Liver (tissue), 9 donors: Measurements from ENCODE around the gene TSPAN18. TPM values are rescaled to one million over a fixed set of nuclear protein-coding genes. Genes with fewer than 3 reads are reported as not detected.

Source experiments
- DNase-seq: peaks from one replicate; pipeline ENCODE4 v3.0.0-alpha.2; 2017; ENCODE audit warnings: low spot score
- H3K27ac ChIP-seq, 2 donors: one replicate each; pipeline ENCODE4 v1.7.0; 2013; ENCODE audit warnings: inconsistent platforms in 2 of 2, low read length in 2 of 2, control low read depth in 1 of 2, low read depth in 1 of 2, mild to moderate bottlenecking in 1 of 2
- H3K27me3 ChIP-seq, 4 donors: one replicate each; pipeline versions ENCODE4 v1.6.1 to v1.7.0; 2013; ENCODE audit warnings: low read length in 3 of 4, inconsistent platforms in 1 of 4, mild to moderate bottlenecking in 1 of 4, moderate library complexity in 1 of 4; ENCODE audit not compliant: control insufficient read depth in 4 of 4, insufficient read depth in 4 of 4
- H3K36me3 ChIP-seq, 4 donors: one replicate each; pipeline versions ENCODE4 v1.6.1 to v1.7.0; 2013; ENCODE audit warnings: low read length in 3 of 4, mild to moderate bottlenecking in 3 of 4, low read depth in 1 of 4, moderate library complexity in 1 of 4; ENCODE audit not compliant: control insufficient read depth in 4 of 4, insufficient read depth in 3 of 4
- H3K4me1 ChIP-seq, 4 donors: one replicate each; pipeline versions ENCODE4 v1.6.1 to v1.7.0; 2013; ENCODE audit warnings: low read length in 3 of 4, mild to moderate bottlenecking in 3 of 4, moderate library complexity in 1 of 4; ENCODE audit not compliant: control insufficient read depth in 4 of 4, insufficient read depth in 4 of 4
- H3K4me3 ChIP-seq, 3 donors: one replicate each; pipeline versions ENCODE4 v1.6.1 to v1.7.0; 2013; ENCODE audit warnings: low read length in 3 of 3, control low read depth in 1 of 3, low read depth in 1 of 3, mild to moderate bottlenecking in 1 of 3
- H3K9ac ChIP-seq, 2 donors: one replicate each; pipeline ENCODE4 v1.7.0; 2013; ENCODE audit warnings: low read length in 2 of 2, mild to moderate bottlenecking in 2 of 2, moderate library complexity in 2 of 2, control low read depth in 1 of 2, low read depth in 1 of 2
- H3K9me3 ChIP-seq, 4 donors: one replicate each; pipeline versions ENCODE4 v1.6.1 to v1.7.0; 2013; ENCODE audit warnings: low read length in 3 of 4; ENCODE audit not compliant: control insufficient read depth in 4 of 4
- EGR1 ChIP-seq, 2 donors: IDR thresholded peaks; 2 replicates each; pipeline ENCODE4 v1.6.1; 2016 to 2018; ENCODE audit warnings: antibody characterized with exemption in 2 of 2, low read depth in 2 of 2
- FOXA1 ChIP-seq: IDR thresholded peaks from 2 replicates; pipeline ENCODE4 v1.6.1; 2016; ENCODE audit warnings: antibody characterized with exemption
- FOXA2 ChIP-seq: IDR thresholded peaks from 2 replicates; pipeline ENCODE4 v1.6.1; 2016; ENCODE audit warnings: antibody characterized with exemption
- GABPA ChIP-seq, 2 donors: IDR thresholded peaks in 1 of 2; conservative IDR thresholded peaks in 1 of 2; 2 replicates each; pipeline ENCODE4 v1.6.1; 2016; ENCODE audit warnings: antibody characterized with exemption in 2 of 2, mild to moderate bottlenecking in 1 of 2, moderate library complexity in 1 of 2
- HNF4A ChIP-seq, 2 donors: conservative IDR thresholded peaks; 2 replicates each; pipeline ENCODE4 v1.6.1; 2016; ENCODE audit warnings: antibody characterized with exemption in 2 of 2, mild to moderate bottlenecking in 2 of 2
- HNF4G ChIP-seq: IDR thresholded peaks from 2 replicates; pipeline ENCODE4 v1.6.1; 2016; ENCODE audit warnings: antibody characterized with exemption
- JUND ChIP-seq, 2 donors: IDR thresholded peaks; 2 replicates each; pipeline ENCODE4 v1.6.1; 2016; ENCODE audit warnings: antibody characterized with exemption in 2 of 2
- NR2F2 ChIP-seq: IDR thresholded peaks from 2 replicates; pipeline ENCODE4 v1.6.1; 2016; ENCODE audit warnings: antibody characterized with exemption
- RAD21 ChIP-seq, 2 donors: IDR thresholded peaks; 2 replicates each; pipeline ENCODE4 v1.6.1; 2016; ENCODE audit warnings: antibody characterized with exemption in 2 of 2, mild to moderate bottlenecking in 2 of 2
- RXRA ChIP-seq, 2 donors: IDR thresholded peaks; 2 replicates each; pipeline ENCODE4 v1.6.1; 2017 to 2018; ENCODE audit warnings: antibody characterized with exemption in 2 of 2, mild to moderate bottlenecking in 1 of 2
- SP1 ChIP-seq: IDR thresholded peaks from 2 replicates; pipeline ENCODE4 v1.6.1; 2018; ENCODE audit warnings: antibody characterized with exemption, mild to moderate bottlenecking
- TAF1 ChIP-seq: conservative IDR thresholded peaks from 2 replicates; pipeline ENCODE4 v1.6.1; 2016; ENCODE audit warnings: antibody characterized with exemption, mild to moderate bottlenecking
- YY1 ChIP-seq: IDR thresholded peaks from 2 replicates; pipeline ENCODE4 v1.6.1; 2016; ENCODE audit warnings: antibody characterized with exemption, mild to moderate bottlenecking
- WGBS: extraction: QIAGEN DNeasy Blood & Tissue Kit; methylation state at CpG from one replicate; pipeline ENCODE4 v1.1.7; 2013; 5-methylcytosine and 5-hydroxymethylcytosine counted together
- polyA plus RNA-seq, 2 donors: library from polyadenylated mRNA; stranded (reverse) in 1 of 2; unstranded in 1 of 2; fragments of 200-250 nt in 1 of 2; fragments of >200 nt in 1 of 2; fragmentation: Nextera tagmentation in 1 of 2; extraction: Ambion mirVana in 1 of 2; gene quantifications; one replicate each; pipeline versions ENCODE4 v1.2.1 to v1.2.3, GENCODE V29; 2013 to 2015
- total RNA-seq, 2 donors: library from RNA; depleted of rRNA; stranded (reverse); fragments of >200 nt; gene quantifications; one replicate each; pipeline ENCODE4 v1.2.3, GENCODE V29; 2014
- TF ChIP-seq, protein P1 (sequence below): IDR thresholded peaks from 2 replicates; pipeline ENCODE4 v1.6.1; 2016; ENCODE audit warnings: antibody characterized with exemption
- TF ChIP-seq, protein P2 (sequence below): IDR thresholded peaks from 2 replicates; pipeline ENCODE4 v1.6.1; 2016; ENCODE audit warnings: antibody characterized with exemption
- TF ChIP-seq, protein P3 (sequence below): IDR thresholded peaks from 2 replicates; pipeline ENCODE4 v1.6.1; 2016; ENCODE audit warnings: antibody characterized with exemption, mild to moderate bottlenecking
- TF ChIP-seq, protein P4 (sequence below): IDR thresholded peaks from 2 replicates; pipeline ENCODE4 v1.6.1; 2016; ENCODE audit warnings: antibody characterized with exemption
- TF ChIP-seq, protein P5 (sequence below): fragments of 150-350 bp; IDR thresholded peaks from 2 replicates; pipeline ENCODE4 v1.5.1; 2017; ENCODE audit warnings: improper control_type of control experiment, low read depth, low read length; ENCODE audit not compliant: missing input control
- donor health status: healthy.
- donor health status: healthy.
- donor health status: healthy.
- donor health status: healthy.
- donor health status: healthy.

The TSPAN18 gene
- total and polyA plus RNA-seq, 4 donors, result 1.2 to 5.0 (median 2.8) TPM

DNA sequence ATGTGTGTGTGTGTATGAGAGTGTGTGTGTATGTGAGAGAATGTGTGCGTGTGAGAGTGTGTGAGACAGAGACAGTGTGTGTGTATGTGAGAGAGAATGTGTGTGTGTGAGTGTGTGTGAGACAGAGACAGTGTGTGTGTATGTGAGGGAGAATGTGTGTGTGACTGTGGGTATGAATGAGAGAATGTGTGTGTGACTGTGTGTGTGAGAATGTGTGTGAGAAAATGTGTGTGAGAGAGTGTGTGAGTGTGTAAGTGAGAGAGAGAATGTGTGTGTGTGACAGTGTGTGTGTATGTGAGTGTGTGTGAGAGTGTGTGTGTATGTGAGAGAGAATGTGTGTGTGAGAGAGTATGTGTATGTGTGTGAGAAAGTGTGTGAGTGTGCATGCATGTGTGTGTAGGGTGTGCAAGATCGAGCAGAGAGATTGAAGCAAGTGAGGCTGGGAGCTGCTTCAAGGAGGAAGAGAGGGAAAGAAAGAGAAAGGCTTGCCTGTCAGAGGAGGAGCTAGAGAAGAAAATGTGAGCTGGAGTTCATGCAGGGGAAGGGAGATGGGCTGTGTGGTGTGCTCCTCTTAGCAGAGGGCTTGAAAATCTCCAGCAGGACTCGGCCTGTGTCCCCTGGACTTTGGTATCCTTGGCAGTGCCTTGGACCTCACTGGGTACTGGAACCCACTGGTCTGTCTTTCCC, 251.7 kb downstream of the TSPAN18 start:
- Histone ChIP-seq H3K27ac (peak overlapping the region in 1 of 2 donors; percentile 58), H3K4me1 (peaks cover 14 to 37% (median 23%) of the 10 kb centered on the region in 4 donors)

More for the DNA sequence above, 251.7 kb downstream of the TSPAN18 start:
- Histone ChIP-seq H3K4me3 (no peak overlapping the region), H3K9ac (no peak overlapping the region), H3K9me3 (no peaks in the 10 kb centered on the region), H3K36me3 (no peaks in the 10 kb centered on the region), H3K27me3 (no peaks in the 10 kb centered on the region)
- TF ChIP-seq, protein P1, sequence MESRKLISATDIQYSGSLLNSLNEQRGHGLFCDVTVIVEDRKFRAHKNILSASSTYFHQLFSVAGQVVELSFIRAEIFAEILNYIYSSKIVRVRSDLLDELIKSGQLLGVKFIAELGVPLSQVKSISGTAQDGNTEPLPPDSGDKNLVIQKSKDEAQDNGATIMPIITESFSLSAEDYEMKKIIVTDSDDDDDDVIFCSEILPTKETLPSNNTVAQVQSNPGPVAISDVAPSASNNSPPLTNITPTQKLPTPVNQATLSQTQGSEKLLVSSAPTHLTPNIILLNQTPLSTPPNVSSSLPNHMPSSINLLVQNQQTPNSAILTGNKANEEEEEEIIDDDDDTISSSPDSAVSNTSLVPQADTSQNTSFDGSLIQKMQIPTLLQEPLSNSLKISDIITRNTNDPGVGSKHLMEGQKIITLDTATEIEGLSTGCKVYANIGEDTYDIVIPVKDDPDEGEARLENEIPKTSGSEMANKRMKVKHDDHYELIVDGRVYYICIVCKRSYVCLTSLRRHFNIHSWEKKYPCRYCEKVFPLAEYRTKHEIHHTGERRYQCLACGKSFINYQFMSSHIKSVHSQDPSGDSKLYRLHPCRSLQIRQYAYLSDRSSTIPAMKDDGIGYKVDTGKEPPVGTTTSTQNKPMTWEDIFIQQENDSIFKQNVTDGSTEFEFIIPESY, result no peak
- no peak for TF ChIP-seq HNF4A (conservative IDR thresholded peaks at IDR 0.05)
- TF ChIP-seq, protein P2, sequence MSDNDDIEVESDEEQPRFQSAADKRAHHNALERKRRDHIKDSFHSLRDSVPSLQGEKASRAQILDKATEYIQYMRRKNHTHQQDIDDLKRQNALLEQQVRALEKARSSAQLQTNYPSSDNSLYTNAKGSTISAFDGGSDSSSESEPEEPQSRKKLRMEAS, result no peak
- no peak for TF ChIP-seq RXRA (IDR thresholded peaks at IDR 0.05)
- TF ChIP-seq RAD21 (IDR thresholded peaks at IDR 0.05), result no peak
- no peak for TF ChIP-seq FOXA2
- TF ChIP-seq, protein P3, sequence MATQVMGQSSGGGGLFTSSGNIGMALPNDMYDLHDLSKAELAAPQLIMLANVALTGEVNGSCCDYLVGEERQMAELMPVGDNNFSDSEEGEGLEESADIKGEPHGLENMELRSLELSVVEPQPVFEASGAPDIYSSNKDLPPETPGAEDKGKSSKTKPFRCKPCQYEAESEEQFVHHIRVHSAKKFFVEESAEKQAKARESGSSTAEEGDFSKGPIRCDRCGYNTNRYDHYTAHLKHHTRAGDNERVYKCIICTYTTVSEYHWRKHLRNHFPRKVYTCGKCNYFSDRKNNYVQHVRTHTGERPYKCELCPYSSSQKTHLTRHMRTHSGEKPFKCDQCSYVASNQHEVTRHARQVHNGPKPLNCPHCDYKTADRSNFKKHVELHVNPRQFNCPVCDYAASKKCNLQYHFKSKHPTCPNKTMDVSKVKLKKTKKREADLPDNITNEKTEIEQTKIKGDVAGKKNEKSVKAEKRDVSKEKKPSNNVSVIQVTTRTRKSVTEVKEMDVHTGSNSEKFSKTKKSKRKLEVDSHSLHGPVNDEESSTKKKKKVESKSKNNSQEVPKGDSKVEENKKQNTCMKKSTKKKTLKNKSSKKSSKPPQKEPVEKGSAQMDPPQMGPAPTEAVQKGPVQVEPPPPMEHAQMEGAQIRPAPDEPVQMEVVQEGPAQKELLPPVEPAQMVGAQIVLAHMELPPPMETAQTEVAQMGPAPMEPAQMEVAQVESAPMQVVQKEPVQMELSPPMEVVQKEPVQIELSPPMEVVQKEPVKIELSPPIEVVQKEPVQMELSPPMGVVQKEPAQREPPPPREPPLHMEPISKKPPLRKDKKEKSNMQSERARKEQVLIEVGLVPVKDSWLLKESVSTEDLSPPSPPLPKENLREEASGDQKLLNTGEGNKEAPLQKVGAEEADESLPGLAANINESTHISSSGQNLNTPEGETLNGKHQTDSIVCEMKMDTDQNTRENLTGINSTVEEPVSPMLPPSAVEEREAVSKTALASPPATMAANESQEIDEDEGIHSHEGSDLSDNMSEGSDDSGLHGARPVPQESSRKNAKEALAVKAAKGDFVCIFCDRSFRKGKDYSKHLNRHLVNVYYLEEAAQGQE, result no peak
- no peak for TF ChIP-seq YY1
- no peak for TF ChIP-seq HNF4G
- TF ChIP-seq, protein P4, sequence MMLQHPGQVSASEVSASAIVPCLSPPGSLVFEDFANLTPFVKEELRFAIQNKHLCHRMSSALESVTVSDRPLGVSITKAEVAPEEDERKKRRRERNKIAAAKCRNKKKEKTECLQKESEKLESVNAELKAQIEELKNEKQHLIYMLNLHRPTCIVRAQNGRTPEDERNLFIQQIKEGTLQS, result no peak
- TF ChIP-seq, protein P5, sequence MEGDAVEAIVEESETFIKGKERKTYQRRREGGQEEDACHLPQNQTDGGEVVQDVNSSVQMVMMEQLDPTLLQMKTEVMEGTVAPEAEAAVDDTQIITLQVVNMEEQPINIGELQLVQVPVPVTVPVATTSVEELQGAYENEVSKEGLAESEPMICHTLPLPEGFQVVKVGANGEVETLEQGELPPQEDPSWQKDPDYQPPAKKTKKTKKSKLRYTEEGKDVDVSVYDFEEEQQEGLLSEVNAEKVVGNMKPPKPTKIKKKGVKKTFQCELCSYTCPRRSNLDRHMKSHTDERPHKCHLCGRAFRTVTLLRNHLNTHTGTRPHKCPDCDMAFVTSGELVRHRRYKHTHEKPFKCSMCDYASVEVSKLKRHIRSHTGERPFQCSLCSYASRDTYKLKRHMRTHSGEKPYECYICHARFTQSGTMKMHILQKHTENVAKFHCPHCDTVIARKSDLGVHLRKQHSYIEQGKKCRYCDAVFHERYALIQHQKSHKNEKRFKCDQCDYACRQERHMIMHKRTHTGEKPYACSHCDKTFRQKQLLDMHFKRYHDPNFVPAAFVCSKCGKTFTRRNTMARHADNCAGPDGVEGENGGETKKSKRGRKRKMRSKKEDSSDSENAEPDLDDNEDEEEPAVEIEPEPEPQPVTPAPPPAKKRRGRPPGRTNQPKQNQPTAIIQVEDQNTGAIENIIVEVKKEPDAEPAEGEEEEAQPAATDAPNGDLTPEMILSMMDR, result no peak
- no peak for TF ChIP-seq SP1
- TF ChIP-seq EGR1 (IDR thresholded peaks at IDR 0.05; ENCODE audit: low read depth in 2 of 2), result no peak
- TF ChIP-seq NR2F2, result no peak
- TF ChIP-seq GABPA (IDR thresholded peaks at IDR 0.05 in 1 of 2, conservative IDR thresholded peaks at IDR 0.05 in 1 of 2), result no peak
- TF ChIP-seq FOXA1, result no peak
- TF ChIP-seq JUND (IDR thresholded peaks at IDR 0.05), result no peak
- no peak for TF ChIP-seq TAF1
- 45% methylated on average over 3 of the region's 3 CpGs for WGBS
- DNase-seq, result no peak
